ENCODE data around the gene KRTAP10-12. TPM values are rescaled to one million over a fixed set of nuclear protein-coding genes. Genes with fewer than 3 reads are reported as not detected.

Gene KRTAP10-12
- total RNA-seq, 1 donor from 2014 or later, result not detected

DNA sequence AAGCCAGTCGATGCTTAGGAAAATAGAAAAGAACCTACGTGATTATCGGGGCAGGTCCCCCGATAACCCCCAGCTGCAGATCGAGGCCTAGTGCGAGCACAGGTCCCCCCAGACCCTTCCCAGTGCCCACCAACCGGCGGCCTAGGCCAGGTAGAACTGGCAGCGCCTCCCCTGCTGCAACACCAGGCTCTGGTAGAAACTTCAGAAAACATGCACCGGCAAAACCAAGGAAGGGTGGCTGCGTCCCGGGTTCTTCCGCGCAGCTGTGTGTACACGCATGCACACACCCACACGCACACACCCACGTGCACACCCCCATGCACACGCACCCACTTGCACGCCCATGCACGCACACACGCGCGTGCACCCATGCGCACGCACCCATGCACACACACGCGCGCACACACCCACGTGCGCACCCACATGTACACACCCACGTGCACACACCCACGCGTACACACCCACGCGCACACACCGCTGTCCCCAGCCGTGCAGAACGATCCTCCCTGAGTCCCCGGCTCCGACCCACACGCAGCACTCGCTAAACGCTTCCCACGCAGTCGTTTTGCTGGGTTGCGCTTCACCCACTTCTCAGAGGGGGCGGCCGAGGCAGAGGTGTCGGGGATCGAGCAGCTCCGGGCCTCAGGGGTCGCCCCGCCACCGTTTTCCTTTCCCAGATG is 9.2 kb downstream of the KRTAP10-12 start:
- Mint-ChIP-seq H3K27ac (ENCODE audit: unreplicated experiment) (no peak overlapping the region), H3K4me3 (no peak overlapping the region), H3K27me3 (ENCODE audit: low read depth) (peaks cover 96% of the 10 kb centered on the region), H3K4me1 (peaks cover 21% of the 10 kb centered on the region), H3K9me3 (no peaks in the 10 kb centered on the region), H3K36me3 (ENCODE audit: low read depth) (no peaks in the 10 kb centered on the region)
- TF ChIP-seq, protein P1, sequence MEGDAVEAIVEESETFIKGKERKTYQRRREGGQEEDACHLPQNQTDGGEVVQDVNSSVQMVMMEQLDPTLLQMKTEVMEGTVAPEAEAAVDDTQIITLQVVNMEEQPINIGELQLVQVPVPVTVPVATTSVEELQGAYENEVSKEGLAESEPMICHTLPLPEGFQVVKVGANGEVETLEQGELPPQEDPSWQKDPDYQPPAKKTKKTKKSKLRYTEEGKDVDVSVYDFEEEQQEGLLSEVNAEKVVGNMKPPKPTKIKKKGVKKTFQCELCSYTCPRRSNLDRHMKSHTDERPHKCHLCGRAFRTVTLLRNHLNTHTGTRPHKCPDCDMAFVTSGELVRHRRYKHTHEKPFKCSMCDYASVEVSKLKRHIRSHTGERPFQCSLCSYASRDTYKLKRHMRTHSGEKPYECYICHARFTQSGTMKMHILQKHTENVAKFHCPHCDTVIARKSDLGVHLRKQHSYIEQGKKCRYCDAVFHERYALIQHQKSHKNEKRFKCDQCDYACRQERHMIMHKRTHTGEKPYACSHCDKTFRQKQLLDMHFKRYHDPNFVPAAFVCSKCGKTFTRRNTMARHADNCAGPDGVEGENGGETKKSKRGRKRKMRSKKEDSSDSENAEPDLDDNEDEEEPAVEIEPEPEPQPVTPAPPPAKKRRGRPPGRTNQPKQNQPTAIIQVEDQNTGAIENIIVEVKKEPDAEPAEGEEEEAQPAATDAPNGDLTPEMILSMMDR (conservative IDR thresholded peaks at IDR 0.05), result no peak
- DNase-seq (ENCODE audit: low read depth, low spot score), result no peak

DNA sequence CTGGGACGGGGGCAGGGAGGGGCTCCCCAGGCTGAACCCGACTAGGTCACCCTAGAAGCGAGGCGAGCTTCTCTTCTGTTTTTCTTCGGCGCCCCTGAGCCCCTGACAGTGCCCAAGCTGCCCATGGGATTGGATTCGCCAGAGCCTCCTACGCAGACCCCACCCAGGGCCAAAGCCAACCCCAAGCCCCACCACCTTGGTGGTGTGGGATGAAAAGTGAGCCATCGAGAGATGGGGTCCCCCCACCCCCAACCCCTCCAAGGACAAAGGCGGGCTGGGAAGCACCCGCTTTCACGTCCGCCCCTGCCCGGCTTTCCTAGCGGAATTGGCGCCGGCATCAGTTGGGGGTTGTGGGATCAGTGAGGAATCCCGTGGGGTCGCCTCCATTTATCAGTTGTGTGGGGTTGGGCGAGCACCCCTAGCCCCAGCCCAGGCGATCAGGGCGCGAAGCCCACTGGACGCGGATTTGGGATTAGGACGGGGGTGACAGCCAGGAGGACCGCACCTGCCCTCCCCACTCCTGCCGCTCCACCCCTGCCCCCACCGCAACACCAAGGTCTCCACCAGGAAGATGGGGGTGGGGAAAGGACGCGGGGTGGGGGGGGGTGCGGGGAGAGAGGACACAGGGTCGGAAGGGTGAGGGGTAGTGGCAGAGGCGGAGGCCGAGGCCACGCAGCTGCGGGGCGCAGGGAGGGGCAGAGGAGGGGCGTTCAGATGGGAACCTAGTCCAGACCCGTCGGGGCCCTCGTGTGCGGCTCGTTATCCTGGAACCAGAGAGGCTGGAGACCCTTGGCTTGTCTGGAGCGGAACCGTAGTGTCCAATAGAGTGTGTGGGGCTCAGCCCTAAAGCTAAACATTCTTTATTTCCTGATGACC is 10.0 kb downstream of the KRTAP10-12 start:
- Mint-ChIP-seq H3K36me3 (ENCODE audit: low read depth) (no peaks in the 10 kb centered on the region), H3K4me1 (peaks cover 23% of the 10 kb centered on the region), H3K9me3 (no peaks in the 10 kb centered on the region), H3K27me3 (ENCODE audit: low read depth) (peaks cover 96% of the 10 kb centered on the region), H3K4me3 (no peak overlapping the region), H3K27ac (ENCODE audit: unreplicated experiment) (no peak overlapping the region)
- TF ChIP-seq, protein P1 (conservative IDR thresholded peaks at IDR 0.05), result no peak
- DNase-seq (ENCODE audit: low read depth, low spot score), result no peak

DNA sequence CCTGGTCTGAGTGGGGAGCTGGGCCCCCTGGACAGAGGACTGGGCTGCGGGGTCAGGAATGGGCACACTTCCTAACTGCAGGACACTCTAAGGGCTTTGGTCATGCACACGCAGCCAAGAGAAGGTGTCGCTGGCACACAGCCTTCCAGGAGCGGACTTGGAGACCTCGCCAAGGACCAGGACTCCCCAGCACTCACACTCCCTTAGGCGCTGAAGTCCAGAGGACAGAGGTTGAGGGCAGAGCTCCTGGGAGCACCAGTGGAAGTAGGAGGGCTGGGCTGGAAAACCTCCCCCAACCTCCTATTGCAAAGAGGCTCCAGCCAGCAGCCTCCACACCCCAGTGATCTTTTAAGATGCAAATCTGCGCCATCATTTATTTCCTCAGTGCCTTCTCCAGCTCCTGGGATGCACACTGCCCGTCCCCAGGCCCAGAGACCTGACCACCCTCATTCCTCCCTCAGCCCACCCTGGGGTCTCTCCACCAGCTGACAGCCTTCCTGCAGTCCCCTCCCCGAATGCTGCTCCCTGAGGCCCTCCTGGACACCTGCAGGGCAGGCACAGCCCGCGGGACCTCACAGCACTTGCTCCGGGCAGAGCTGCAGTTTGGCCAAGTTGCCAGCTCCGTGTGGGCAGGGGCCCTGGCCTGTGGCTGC is 11.4 kb downstream of the KRTAP10-12 start:
- peaks cover 98% of the 10 kb centered on the region for H3K27me3 Mint-ChIP-seq (ENCODE audit: low read depth)
- DNase-seq (ENCODE audit: low read depth, low spot score), result no peak
- no peak overlapping the region for H3K4me3 Mint-ChIP-seq
- peaks cover 23% of the 10 kb centered on the region for H3K4me1 Mint-ChIP-seq
- TF ChIP-seq, protein P1 (conservative IDR thresholded peaks at IDR 0.05), result no peak
- no peaks in the 10 kb centered on the region for H3K36me3 Mint-ChIP-seq (ENCODE audit: low read depth)
- H3K27ac Mint-ChIP-seq (ENCODE audit: unreplicated experiment), result no peak overlapping the region
- H3K9me3 Mint-ChIP-seq, result no peaks in the 10 kb centered on the region

DNA sequence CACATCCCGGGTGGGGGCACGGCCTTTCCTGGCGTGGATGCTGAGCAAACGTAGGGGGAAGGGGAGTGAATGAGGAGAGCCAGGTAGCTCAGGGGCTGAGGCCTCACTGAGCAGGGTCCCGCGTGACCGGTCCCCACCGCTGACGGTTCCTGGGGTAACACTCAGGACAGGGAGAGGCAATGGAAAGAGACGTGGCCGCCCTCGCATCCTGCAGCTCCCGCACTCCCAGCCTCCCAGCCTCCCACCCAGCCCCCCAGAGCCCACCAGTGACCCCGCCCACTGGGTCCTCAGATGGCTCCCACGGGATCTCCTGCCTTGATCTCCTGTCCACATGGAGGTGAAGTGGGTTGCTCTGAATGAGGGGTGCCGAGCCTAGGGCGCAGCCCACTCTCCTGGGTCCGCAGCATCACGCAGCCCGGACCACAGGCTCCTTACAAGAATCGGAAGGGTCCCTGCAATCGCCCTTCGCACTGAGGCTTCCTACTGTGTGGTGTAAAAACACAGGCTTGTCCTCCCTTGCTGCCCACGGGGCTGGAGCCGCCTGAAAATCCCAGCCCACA is 12.0 kb downstream of the KRTAP10-12 start:
- TF ChIP-seq, protein P1 (conservative IDR thresholded peaks at IDR 0.05), result no peak
- Mint-ChIP-seq H3K9me3 (no peaks in the 10 kb centered on the region), H3K27ac (ENCODE audit: unreplicated experiment) (no peak overlapping the region), H3K4me1 (peaks cover 23% of the 10 kb centered on the region), H3K4me3 (no peak overlapping the region), H3K27me3 (ENCODE audit: low read depth) (peaks cover 98% of the 10 kb centered on the region), H3K36me3 (ENCODE audit: low read depth) (no peaks in the 10 kb centered on the region)
- DNase-seq (ENCODE audit: low read depth, low spot score), result no peak

Data from neural crest cell (in vitro differentiated cells).